CD4-positive, CD25-positive, alpha-beta regulatory T cell (primary cell): ENCODE measurements around the gene SMIM24. TPM values are rescaled to one million over a fixed set of nuclear protein-coding genes. Genes with fewer than 3 reads are reported as not detected.
A peak's percentile ranks its signal among the peaks of the same experiment; 100 is the strongest.

ENCODE experiments used
- ATAC-seq, 2 donors: fragments of 150-1000 bp; cut with Tn5 transposase; one replicate each; pipeline ENCODE4 v1.10.0; 2021; ENCODE audit warnings: low read depth in 2 of 2, moderate number of reproducible peaks in 2 of 2, moderate library complexity in 1 of 2
- DNase-seq, 3 donors: peaks; one replicate each; pipeline versions ENCODE4 v3.0.0 to v3.0.0-alpha.2; 2012 to 2022; ENCODE audit warnings: mixed read lengths in 1 of 3
- H3K27ac ChIP-seq: one replicate; pipeline ENCODE4 v1.7.0; 2013; ENCODE audit warnings: mild to moderate bottlenecking, low read length; ENCODE audit not compliant: insufficient read depth, poor library complexity, severe bottlenecking
- H3K27me3 ChIP-seq: one replicate; pipeline ENCODE4 v1.7.0; 2013; ENCODE audit warnings: low read length; ENCODE audit not compliant: control insufficient read depth, insufficient read depth
- H3K36me3 ChIP-seq: one replicate; pipeline ENCODE4 v1.7.0; 2013; ENCODE audit warnings: mild to moderate bottlenecking, low read length, moderate library complexity; ENCODE audit not compliant: control insufficient read depth, insufficient read depth
- H3K4me1 ChIP-seq: 2 replicates; pipeline ENCODE4 v1.7.0; 2013; ENCODE audit warnings: mild to moderate bottlenecking, low read length; ENCODE audit not compliant: insufficient read depth, control insufficient read depth, poor library complexity, severe bottlenecking
- H3K4me3 ChIP-seq: one replicate; pipeline ENCODE4 v1.7.0; 2013; ENCODE audit warnings: low read depth, mild to moderate bottlenecking, low read length, moderate library complexity
- H3K9me3 ChIP-seq, 2 experiments: 1 replicate in 1 of 2; 2 replicates in 1 of 2; pipeline ENCODE4 v1.7.0; 2013; ENCODE audit warnings: low read length in 2 of 2, mild to moderate bottlenecking in 1 of 2, moderate library complexity in 1 of 2; ENCODE audit not compliant: control insufficient read depth in 2 of 2
- H3K27ac Mint-ChIP-seq, 3 donors: one replicate each; pipeline ENCODE4 v1.8.0; 2020 to 2022; ENCODE audit warnings: mild to moderate bottlenecking in 3 of 3, mixed read lengths in 3 of 3, moderate library complexity in 2 of 3
- H3K27me3 Mint-ChIP-seq: one replicate; pipeline ENCODE4 v1.8.0; 2022; ENCODE audit warnings: mild to moderate bottlenecking, mixed read lengths
- H3K36me3 Mint-ChIP-seq: one replicate; pipeline ENCODE4 v1.8.0; 2020; ENCODE audit warnings: mixed read lengths
- H3K4me1 Mint-ChIP-seq, 4 donors: one replicate each; pipeline ENCODE4 v1.8.0; 2020 to 2022; ENCODE audit warnings: mixed read lengths in 4 of 4, mild to moderate bottlenecking in 1 of 4
- H3K4me3 Mint-ChIP-seq, 4 donors: one replicate each; pipeline ENCODE4 v1.8.0; 2020 to 2022; ENCODE audit warnings: mild to moderate bottlenecking in 4 of 4, mixed read lengths in 4 of 4, moderate library complexity in 3 of 4
- H3K9me3 Mint-ChIP-seq, 7 donors: one replicate each; pipeline ENCODE4 v1.8.0; 2020 to 2022; ENCODE audit warnings: mixed read lengths in 7 of 7, mild to moderate bottlenecking in 3 of 7, moderate library complexity in 2 of 7
- polyA plus RNA-seq, 4 donors: library from polyadenylated mRNA; unstranded; fragments of 300-500 nt; fragmentation: Illumina TruSeq; gene quantifications; one replicate each; pipeline ENCODE4 v1.2.3, GENCODE V29; 2021
- total RNA-seq: library from RNA; stranded (reverse); gene quantifications from one replicate; pipeline ENCODE4 v1.2.3, GENCODE V29; 2022

Gene SMIM24
- total and polyA plus RNA-seq, 5 donors from 2014 or later: 1.4 TPM; not detected in 4

DNA sequence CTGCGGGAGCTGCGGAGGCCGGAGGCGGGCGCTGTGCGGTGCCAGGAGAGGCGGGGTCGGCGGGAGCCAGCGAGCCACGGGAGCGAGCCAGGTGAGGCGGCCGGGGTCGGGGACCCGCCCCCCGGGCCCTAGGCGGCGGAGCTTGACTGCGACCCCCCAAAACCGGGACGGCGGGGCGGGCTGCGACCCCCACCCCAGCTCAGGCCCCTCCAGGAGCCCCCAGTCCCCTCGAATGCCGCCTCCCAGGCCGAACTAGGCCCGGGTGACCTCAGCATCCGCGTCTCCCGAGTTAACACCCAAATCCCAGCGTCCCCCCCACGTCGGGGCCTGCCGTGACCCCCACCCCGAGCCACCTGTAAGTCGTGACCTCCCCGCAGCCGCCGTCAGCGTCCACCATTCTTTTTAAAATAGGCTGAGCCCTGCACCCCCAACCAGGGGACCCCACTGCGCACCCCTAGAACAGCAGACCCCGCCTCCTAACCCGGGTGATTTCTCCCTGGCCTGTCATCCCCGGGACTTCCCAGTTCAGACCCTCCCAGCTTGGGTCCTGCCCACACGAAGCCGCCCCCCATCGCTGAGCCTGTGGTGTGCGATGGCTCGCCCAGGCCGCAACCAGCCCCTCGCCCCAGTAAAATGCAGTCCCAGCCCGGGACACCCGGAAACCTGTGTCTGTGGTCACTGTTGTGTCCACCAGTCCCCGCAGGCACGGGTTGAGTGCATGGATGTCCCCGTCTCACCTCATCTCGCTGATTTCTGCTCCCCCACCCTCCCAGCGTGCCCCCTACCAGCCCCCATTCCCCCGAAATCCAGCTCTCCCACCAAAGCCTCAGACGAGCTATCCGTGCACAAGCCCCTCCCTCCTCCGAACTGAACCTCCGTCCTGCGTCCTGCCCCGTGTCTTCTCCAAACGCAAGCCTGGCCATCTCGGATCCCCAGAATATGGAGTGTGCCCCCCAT, 26.3 kb upstream of the SMIM24 start:
- Histone ChIP-seq H3K36me3 (peaks cover 7% of the 10 kb centered on the region), H3K9me3 (no peaks in the 10 kb centered on the region), H3K27me3 (no peaks in the 10 kb centered on the region), H3K27ac (peak overlapping the region; percentile 74), H3K4me1 (peaks cover 29% of the 10 kb centered on the region), H3K4me3 (peak overlapping the region; percentile 62)
- H3K27ac Mint-ChIP-seq: peak overlapping the region; percentile 74 to 91 (median 89)
- peak; percentile 16 to 38 (median 33) for DNase-seq
- H3K4me3 Mint-ChIP-seq: peak overlapping the region; percentile 87 to 92 (median 90)
- H3K4me1 Mint-ChIP-seq: peaks cover 5 to 58% (median 30%) of the 10 kb centered on the region in 4 donors
- H3K36me3 Mint-ChIP-seq: no peaks in the 10 kb centered on the region
- H3K9me3 Mint-ChIP-seq: peaks cover 0 to 1% (median 0%) of the 10 kb centered on the region in 7 donors
- no peaks in the 10 kb centered on the region for H3K27me3 Mint-ChIP-seq
- no peak for ATAC-seq

- peak; percentile 91 to 92 for ATAC-seq
- peak; percentile 99 to 100 (median 100) for DNase-seq
- peaks cover 33% of the 10 kb centered on the region for H3K4me1 ChIP-seq
- peak within 1 kb of the TSS; percentile 97 to 99 (median 98) for H3K27ac Mint-ChIP-seq
- peak within 1 kb of the TSS; percentile 91 to 97 (median 92) for H3K4me3 Mint-ChIP-seq
- peak within 1 kb of the TSS; percentile 80 for H3K4me3 ChIP-seq
- peaks cover 7% of the 10 kb centered on the region for H3K36me3 ChIP-seq
- no peaks in the 10 kb centered on the region for H3K9me3 ChIP-seq
- H3K4me1 Mint-ChIP-seq: peaks cover 9 to 56% (median 32%) of the 10 kb centered on the region in 4 donors
- peaks cover under 1% of the 10 kb centered on the region for H3K27me3 Mint-ChIP-seq
- peaks cover 0 to 1% (median 0%) of the 10 kb centered on the region in 7 donors for H3K9me3 Mint-ChIP-seq
- no peaks in the 10 kb centered on the region for H3K36me3 Mint-ChIP-seq
- H3K27me3 ChIP-seq: no peaks in the 10 kb centered on the region
- H3K27ac ChIP-seq: peak within 1 kb of the TSS; percentile 93
These were observed 25.5 kb upstream of the SMIM24 start, which contains the start of gene FZR1 for GRCh38 chr19:3505598-3506383. FZR1 (plus strand) TSS chr19:3506311; CDS start chr19:3522990, 16,679 bp downstream.

DNA sequence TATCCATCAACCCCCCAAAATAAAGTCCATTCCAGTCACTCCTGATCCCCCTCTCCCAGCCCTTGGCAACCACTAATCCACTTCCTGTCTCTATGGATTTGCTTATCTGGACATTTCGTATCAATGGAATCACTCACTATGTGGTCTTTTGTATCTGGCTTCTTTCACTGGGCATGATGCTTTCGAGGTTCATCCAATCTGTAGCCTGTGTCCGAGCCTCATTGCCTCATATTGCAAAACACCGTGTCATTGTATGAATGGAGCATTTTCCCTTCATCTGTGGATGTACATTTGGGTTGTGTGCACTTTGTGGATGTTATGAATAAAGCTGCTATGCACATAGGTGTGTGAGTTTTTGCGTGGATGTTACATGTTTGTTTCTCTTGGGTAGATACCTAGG, 24.4 kb upstream of the SMIM24 start:
- no peak overlapping the region for H3K4me3 ChIP-seq
- H3K4me1 Mint-ChIP-seq: peaks cover 12 to 56% (median 31%) of the 10 kb centered on the region in 4 donors
- H3K9me3 Mint-ChIP-seq: peaks cover 0 to 1% (median 0%) of the 10 kb centered on the region in 7 donors
- peaks cover 40% of the 10 kb centered on the region for H3K4me1 ChIP-seq
- H3K36me3 ChIP-seq: peaks cover 4% of the 10 kb centered on the region
- H3K27me3 ChIP-seq: no peaks in the 10 kb centered on the region
- H3K9me3 ChIP-seq: no peaks in the 10 kb centered on the region
- H3K27me3 Mint-ChIP-seq: peaks cover 4% of the 10 kb centered on the region
- no peak for DNase-seq
- no peak for ATAC-seq
- H3K4me3 Mint-ChIP-seq: peak overlapping the region; percentile 91 to 97 (median 92)
- H3K27ac Mint-ChIP-seq: peak overlapping the region in 2 of 3 donors; percentile 98 to 99
- H3K36me3 Mint-ChIP-seq: no peaks in the 10 kb centered on the region
- no peak overlapping the region for H3K27ac ChIP-seq

- Mint-ChIP-seq H3K9me3 (no peaks in the 10 kb centered on the region), H3K27me3 (peaks cover 4% of the 10 kb centered on the region), H3K36me3 (peaks cover under 1% of the 10 kb centered on the region), H3K27ac (peak overlapping the region in 1 of 3 donors; percentile 32), H3K4me3 (peak overlapping the region in 2 of 4 donors; percentile 29 to 92), H3K4me1 (peaks cover 12 to 49% (median 28%) of the 10 kb centered on the region in 4 donors)
- Histone ChIP-seq H3K9me3 (no peaks in the 10 kb centered on the region), H3K4me1 (peaks cover 30% of the 10 kb centered on the region), H3K27ac (no peak overlapping the region), H3K27me3 (no peaks in the 10 kb centered on the region), H3K4me3 (no peak overlapping the region), H3K36me3 (no peaks in the 10 kb centered on the region)
- DNase-seq: no peak
- ATAC-seq: no peak
These were observed 22.8 kb upstream of the SMIM24 start for GRCh38 chr19:3503036-3503572.

DNA sequence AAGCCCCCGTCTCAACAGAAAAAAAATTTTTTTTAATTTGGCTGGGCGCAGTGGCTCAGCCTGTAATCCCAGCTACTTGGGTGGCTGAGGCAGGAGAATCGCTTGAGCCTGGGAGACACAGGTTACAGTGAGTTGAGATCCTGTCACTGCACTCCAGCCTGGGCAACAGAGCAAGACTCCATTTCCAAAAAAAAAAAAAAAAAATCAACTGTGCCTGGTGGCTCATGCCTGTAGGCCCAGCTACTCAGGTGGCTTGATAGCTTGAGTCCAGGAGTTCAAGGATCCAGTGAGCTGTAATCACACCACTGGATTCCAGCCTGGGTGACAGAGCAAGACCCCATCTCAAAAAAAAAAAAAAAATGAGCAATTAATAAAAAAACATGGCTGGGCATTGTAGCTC, 21.5 kb upstream of the SMIM24 start:
- Histone ChIP-seq H3K4me1 (peaks cover 19% of the 10 kb centered on the region), H3K27me3 (no peaks in the 10 kb centered on the region), H3K36me3 (peaks cover 4% of the 10 kb centered on the region), H3K27ac (no peak overlapping the region), H3K9me3 (no peaks in the 10 kb centered on the region), H3K4me3 (no peak overlapping the region)
- peaks cover 4% of the 10 kb centered on the region for H3K27me3 Mint-ChIP-seq
- peak overlapping the region in 1 of 4 donors; percentile 70 for H3K4me3 Mint-ChIP-seq
- peaks cover 12 to 47% (median 25%) of the 10 kb centered on the region in 4 donors for H3K4me1 Mint-ChIP-seq
- peaks cover 9% of the 10 kb centered on the region for H3K36me3 Mint-ChIP-seq
- no peak overlapping the region for H3K27ac Mint-ChIP-seq
- ATAC-seq (no peak), DNase-seq (no peak)
- H3K9me3 Mint-ChIP-seq: no peaks in the 10 kb centered on the region

GRCh38 chr19:3500429-3501101, 20.2 kb upstream of the SMIM24 start, which contains the start of gene DOHH:
DOHH (minus strand) TSS chr19:3500674; CDS start chr19:3496814, 3,860 bp downstream.
- H3K4me1 ChIP-seq: peaks cover 16% of the 10 kb centered on the region
- no peaks in the 10 kb centered on the region for H3K9me3 ChIP-seq
- H3K36me3 ChIP-seq: peaks cover 8% of the 10 kb centered on the region
- peaks cover 4% of the 10 kb centered on the region for H3K27me3 Mint-ChIP-seq
- ATAC-seq (peak; percentile 88 to 91), DNase-seq (peak; percentile 87 to 99 (median 96))
- H3K9me3 Mint-ChIP-seq: no peaks in the 10 kb centered on the region
- peak within 1 kb of the TSS; percentile 86 for H3K4me3 ChIP-seq
- H3K27ac Mint-ChIP-seq: peak within 1 kb of the TSS; percentile 97 to 98 (median 98)
- H3K36me3 Mint-ChIP-seq: peaks cover 10% of the 10 kb centered on the region
- H3K27ac ChIP-seq: peak within 1 kb of the TSS; percentile 85
- peak within 1 kb of the TSS; percentile 88 to 96 (median 94) for H3K4me3 Mint-ChIP-seq
- H3K27me3 ChIP-seq: no peaks in the 10 kb centered on the region
- peaks cover 7 to 42% (median 22%) of the 10 kb centered on the region in 4 donors for H3K4me1 Mint-ChIP-seq
